Right lobe of liver (tissue), 4 donors: ENCODE results near the gene DCDC2C.

ENCODE experiments used
- CTCF ChIP-seq, 4 donors: fragments of 200-600 bp in 3 of 4; fragments of 450-650 bp in 1 of 4; IDR thresholded peaks; one replicate each; pipeline versions ENCODE4 v1.5.1 to v1.8.0; 2016 to 2022; ENCODE audit warnings: antibody characterized with exemption in 4 of 4, mild to moderate bottlenecking in 2 of 4
- POLR2A ChIP-seq: fragments of 450-650 bp; IDR thresholded peaks from one replicate; pipeline ENCODE4 v1.6.1; 2017; ENCODE audit warnings: antibody characterized with exemption, mild to moderate bottlenecking
- donor health status: DM: no; HTN: no; CAD: no.
- donor health status: DM: no; HTN: no; CAD: no.
- donor health status: DM: no; HTN: yes; CAD: no.

DNA sequence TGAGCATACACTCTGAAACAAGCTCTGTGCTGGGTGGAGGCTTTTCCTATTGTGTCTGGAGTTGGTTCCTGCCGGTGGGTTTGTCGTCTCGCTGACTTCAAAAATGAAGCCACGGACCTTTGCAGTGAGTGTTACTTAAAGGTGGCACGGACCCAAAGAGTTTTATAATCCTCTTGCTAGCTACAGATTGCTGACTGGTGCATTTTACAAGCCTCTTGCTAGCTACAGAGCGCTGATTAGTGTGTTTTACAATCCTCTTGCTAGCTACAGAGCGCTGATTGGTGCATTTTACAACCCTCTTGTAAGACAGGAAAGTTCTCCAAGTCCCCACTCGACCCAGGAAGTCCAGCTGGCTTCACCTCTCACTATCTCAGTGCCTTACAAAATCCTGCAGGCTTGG, 15.3 kb downstream of the DCDC2C start:
- TF ChIP-seq CTCF (IDR thresholded peaks at IDR 0.05) (no peak), POLR2A (no peak)
